GM10266 (cell line): ENCODE data around the gene MACC1.

Experiments used
- DNase-seq: peaks from one replicate; pipeline ENCODE4 v3.0.0; 2012; ENCODE audit errors: extremely low spot score
- TF ChIP-seq, protein P1 (sequence below): IDR thresholded peaks from 2 replicates; pipeline ENCODE4 v1.5.1; 2012; ENCODE audit warnings: mild to moderate bottlenecking, low read depth; ENCODE audit not compliant: control insufficient read depth, insufficient read depth; ENCODE audit errors: missing control alignments

MACC1 gene

GRCh38 chr7:20206104-20206896, 10.9 kb downstream of the MACC1 start:
- TF ChIP-seq, protein P1, sequence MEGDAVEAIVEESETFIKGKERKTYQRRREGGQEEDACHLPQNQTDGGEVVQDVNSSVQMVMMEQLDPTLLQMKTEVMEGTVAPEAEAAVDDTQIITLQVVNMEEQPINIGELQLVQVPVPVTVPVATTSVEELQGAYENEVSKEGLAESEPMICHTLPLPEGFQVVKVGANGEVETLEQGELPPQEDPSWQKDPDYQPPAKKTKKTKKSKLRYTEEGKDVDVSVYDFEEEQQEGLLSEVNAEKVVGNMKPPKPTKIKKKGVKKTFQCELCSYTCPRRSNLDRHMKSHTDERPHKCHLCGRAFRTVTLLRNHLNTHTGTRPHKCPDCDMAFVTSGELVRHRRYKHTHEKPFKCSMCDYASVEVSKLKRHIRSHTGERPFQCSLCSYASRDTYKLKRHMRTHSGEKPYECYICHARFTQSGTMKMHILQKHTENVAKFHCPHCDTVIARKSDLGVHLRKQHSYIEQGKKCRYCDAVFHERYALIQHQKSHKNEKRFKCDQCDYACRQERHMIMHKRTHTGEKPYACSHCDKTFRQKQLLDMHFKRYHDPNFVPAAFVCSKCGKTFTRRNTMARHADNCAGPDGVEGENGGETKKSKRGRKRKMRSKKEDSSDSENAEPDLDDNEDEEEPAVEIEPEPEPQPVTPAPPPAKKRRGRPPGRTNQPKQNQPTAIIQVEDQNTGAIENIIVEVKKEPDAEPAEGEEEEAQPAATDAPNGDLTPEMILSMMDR = no peak
- DNase-seq = no peak

GRCh38 chr7:20203316-20203715, 13.9 kb downstream of the MACC1 start:
- DNase-seq = no peak
- TF ChIP-seq, protein P1 = no peak

DNA sequence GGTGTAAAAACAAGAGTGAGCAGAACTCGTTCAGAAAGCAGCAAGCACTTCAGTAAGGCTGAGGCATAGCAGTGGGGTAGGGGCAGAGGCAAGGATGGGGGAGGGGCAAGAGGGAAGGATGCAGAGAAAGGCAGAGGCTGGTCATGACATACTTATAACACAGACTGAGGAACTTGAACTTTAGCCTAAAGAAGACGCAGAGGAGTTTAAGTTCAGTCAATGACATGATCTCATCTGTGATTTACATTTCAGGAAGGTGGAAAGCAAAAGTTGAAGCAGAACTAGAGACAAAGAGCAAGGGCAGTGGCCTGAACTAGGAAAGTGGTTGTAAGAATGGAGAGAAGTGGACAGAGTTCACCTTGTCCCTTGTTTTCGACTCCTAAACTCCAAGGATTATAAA, 15.8 kb downstream of the MACC1 start:
- TF ChIP-seq, protein P1 = no peak
- no peak for DNase-seq

GRCh38 chr7:20200971-20201370, 16.2 kb downstream of the MACC1 start:
- TF ChIP-seq, protein P1 = no peak
- no peak for DNase-seq

- DNase-seq = peak; percentile 38
- TF ChIP-seq, protein P1 = no peak
Measured at GRCh38 chr7:20200361-20200760, 16.8 kb downstream of the MACC1 start.

- peak; percentile 22 for DNase-seq
Measured at GRCh38 chr7:20199015-20199737, 18.0 kb downstream of the MACC1 start.

More at GRCh38 chr7:20199015-20199737, 18.0 kb downstream of the MACC1 start:
- TF ChIP-seq, protein P1 = no peak
